ENCODE measurements around the gene ATP2C2.

ATP2C2 gene

DNA sequence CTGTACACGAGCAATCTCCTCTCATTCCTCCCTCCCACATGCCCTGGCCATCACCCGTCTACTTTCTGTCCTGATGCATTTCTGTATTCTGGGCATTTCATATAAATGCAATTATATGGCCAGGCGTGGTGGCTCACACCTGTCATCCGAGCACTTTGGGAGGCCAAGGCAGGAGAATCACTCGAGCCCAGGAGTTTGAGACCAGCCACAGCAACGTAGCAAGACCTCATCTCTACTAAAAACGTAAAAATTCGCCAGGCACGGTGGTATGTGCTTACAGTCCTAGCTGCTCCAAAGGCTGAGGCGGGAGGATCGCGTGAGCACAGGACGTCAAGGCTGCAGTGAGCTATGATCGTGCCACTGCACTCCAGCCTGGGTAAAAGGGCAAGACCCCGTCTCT lies 131.3 kb downstream of the ATP2C2 start:
- Histone ChIP-seq H3K9me3 (ENCODE audit: control insufficient read depth in 2 of 2, low read length in 2 of 2) (no peaks in the 10 kb centered on the region), H3K27me3 (ENCODE audit: control insufficient read depth in 1 of 2, insufficient read depth in 2 of 2, low read length in 2 of 2) (no peaks in the 10 kb centered on the region), H3K4me3 (ENCODE audit: low read length in 2 of 2) (no peak overlapping the region), H3K27ac (ENCODE audit: low read length) (no peak overlapping the region), H3K36me3 (ENCODE audit: control insufficient read depth in 2 of 2, insufficient read depth in 2 of 2, low read length in 2 of 2) (peaks cover 14 to 34% of the 10 kb centered on the region in 2 donors), H3K4me1 (ENCODE audit: control insufficient read depth, insufficient read depth, low read length) (peaks cover 8% of the 10 kb centered on the region), H3K9ac (ENCODE audit: low read length in 2 of 2) (no peak overlapping the region)

DNA sequence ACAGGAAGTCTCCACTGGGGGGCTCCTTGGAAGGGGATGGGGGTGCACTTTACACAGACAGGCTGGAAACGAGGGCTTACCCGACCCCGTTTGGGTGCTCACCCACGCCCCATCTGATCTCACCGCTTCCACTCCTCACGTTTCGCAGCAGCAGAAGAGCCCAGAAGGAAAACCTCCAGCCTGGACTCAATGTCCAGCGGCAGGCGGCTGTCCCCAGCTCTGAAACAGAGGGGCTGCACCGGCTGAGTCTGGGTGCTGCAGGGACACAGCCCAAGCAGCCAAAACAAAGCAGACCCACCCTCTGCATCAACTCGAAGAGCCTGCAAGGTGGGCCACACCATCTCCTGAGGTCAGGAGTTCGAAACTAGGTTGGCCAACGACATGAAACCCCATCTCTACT lies 132.2 kb downstream of the ATP2C2 start:
- Histone ChIP-seq H3K27me3 (ENCODE audit: control insufficient read depth in 1 of 2, insufficient read depth in 2 of 2, low read length in 2 of 2) (no peaks in the 10 kb centered on the region), H3K9ac (ENCODE audit: low read length in 2 of 2) (no peak overlapping the region), H3K4me3 (ENCODE audit: low read length in 2 of 2) (no peak overlapping the region), H3K36me3 (ENCODE audit: control insufficient read depth in 2 of 2, insufficient read depth in 2 of 2, low read length in 2 of 2) (peaks cover 10 to 29% of the 10 kb centered on the region in 2 donors), H3K4me1 (ENCODE audit: control insufficient read depth, insufficient read depth, low read length) (peaks cover 17% of the 10 kb centered on the region), H3K27ac (ENCODE audit: low read length) (no peak overlapping the region), H3K9me3 (ENCODE audit: control insufficient read depth in 2 of 2, low read length in 2 of 2) (no peaks in the 10 kb centered on the region)

DNA sequence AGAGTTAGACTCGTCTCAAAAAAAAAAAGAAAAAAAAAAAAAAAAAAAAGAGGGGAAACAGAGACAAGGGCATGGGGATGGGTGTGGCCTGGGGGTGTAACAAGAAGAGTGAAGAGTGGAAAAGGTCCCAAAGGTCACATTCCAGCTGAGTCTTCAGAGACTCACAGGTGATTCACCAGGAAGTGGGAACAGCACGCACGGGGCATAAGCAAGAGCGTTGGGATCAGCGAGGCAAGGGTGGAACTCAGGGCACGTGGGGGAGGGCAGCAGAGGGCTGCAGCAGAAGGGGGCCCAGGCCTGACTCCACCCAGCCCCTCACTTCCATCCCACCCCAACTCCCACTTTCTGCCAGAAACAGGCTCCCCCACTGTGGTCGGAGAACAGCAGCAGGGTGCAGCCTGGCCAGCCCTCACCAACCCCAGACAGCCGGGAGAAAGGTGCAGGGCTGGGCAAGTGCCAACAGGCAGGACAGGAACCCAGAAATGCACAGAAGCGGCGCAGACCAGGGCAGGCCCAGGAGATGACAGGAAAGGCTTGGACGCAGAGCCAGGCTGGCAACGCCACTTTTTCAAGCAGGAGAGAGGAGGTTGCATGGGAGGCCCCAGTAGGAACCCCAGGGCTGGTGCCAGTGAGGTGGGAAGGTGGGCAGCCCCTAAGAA lies 132.9 kb downstream of the ATP2C2 start:
- Histone ChIP-seq H3K36me3 (ENCODE audit: control insufficient read depth in 2 of 2, insufficient read depth in 2 of 2, low read length in 2 of 2) (peaks cover 9 to 23% of the 10 kb centered on the region in 2 donors), H3K4me3 (ENCODE audit: low read length in 2 of 2) (no peak overlapping the region), H3K27me3 (ENCODE audit: control insufficient read depth in 1 of 2, insufficient read depth in 2 of 2, low read length in 2 of 2) (no peaks in the 10 kb centered on the region), H3K27ac (ENCODE audit: low read length) (no peak overlapping the region), H3K9me3 (ENCODE audit: control insufficient read depth in 2 of 2, low read length in 2 of 2) (no peaks in the 10 kb centered on the region), H3K9ac (ENCODE audit: low read length in 2 of 2) (no peak overlapping the region), H3K4me1 (ENCODE audit: control insufficient read depth, insufficient read depth, low read length) (peaks cover 22% of the 10 kb centered on the region)

DNA sequence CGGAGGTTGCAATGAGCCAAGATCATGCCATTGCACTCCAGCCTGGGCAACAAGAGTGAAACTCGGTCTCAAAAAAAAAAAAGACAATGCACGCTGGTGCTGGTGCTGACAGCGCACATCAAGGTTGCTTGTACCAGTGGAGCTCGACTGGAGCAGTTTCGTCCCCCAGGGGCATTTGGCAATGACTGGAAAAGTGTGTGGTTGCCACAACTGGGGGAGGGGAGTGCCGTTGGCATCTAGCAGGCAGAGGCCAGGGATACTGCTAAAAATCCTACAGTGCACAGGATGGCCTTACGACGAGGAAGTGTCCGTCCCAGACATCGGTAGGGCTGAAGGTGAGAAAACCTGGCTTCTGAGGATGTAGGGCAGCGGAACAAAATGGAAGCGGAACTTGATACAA lies 133.7 kb downstream of the ATP2C2 start:
- Histone ChIP-seq H3K27me3 (ENCODE audit: control insufficient read depth in 1 of 2, insufficient read depth in 2 of 2, low read length in 2 of 2) (no peaks in the 10 kb centered on the region), H3K4me3 (ENCODE audit: low read length in 2 of 2) (no peak overlapping the region), H3K9ac (ENCODE audit: low read length in 2 of 2) (no peak overlapping the region), H3K27ac (ENCODE audit: low read length) (no peak overlapping the region), H3K4me1 (ENCODE audit: control insufficient read depth, insufficient read depth, low read length) (peaks cover 22% of the 10 kb centered on the region), H3K36me3 (ENCODE audit: control insufficient read depth in 2 of 2, insufficient read depth in 2 of 2, low read length in 2 of 2) (peaks cover 7 to 17% of the 10 kb centered on the region in 2 donors), H3K9me3 (ENCODE audit: control insufficient read depth in 2 of 2, low read length in 2 of 2) (no peaks in the 10 kb centered on the region)

DNA sequence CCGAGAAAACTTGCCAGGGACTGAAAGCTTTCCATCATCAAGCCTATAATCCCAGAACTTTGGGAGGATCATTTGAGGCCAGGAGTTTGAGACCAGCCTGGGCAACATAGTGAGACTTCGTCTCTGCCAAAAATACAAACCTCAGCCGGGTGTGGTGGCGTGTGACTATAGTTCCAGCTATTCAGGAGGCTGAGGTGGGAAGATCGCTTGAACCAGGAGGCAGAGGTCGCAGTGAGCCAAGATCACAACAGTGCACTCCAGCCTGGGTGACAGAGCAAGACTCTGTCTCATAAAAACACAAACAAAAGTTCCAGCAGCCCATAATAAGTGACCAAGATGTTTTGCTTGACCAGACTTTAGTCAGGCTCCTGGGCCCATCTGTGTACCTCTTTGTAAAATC lies 134.2 kb downstream of the ATP2C2 start:
- H3K4me1 ChIP-seq (ENCODE audit: control insufficient read depth, insufficient read depth, low read length), result peaks cover 22% of the 10 kb centered on the region
- H3K27me3 ChIP-seq (ENCODE audit: control insufficient read depth in 1 of 2, insufficient read depth in 2 of 2, low read length in 2 of 2), result no peaks in the 10 kb centered on the region

DNA sequence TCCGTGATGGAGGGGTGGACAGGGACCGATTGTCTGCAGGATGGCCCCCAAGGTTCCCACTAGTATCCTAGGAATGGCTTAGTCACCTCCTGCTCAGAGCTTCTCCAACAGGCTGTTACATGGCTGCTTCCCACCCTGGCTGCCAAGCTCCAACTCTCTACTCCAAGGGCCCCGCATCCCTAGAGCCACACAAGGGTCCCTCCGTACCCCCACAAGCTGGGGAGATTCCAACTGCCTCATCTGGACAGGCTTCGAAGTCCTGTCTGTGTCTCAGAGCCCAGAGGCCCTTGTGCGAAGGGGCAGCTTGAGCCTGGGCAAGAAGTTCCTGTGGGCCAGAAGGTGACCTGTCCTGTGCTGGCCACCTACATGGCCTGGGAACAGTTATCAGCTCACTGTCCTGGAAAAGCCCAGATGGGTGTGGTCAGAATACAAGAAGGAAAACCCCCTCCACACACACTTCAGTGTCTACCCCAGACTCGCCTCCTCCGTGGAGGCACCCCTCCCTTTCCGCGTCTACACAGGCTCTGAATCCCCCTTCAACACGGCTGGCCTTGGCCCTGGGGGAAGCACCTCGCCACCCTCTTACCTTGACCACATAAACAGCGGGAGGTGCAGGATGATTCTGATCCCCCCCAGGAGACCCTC lies 135.5 kb downstream of the ATP2C2 start:
- peak overlapping the region; percentile 92 to 94 for H3K4me3 ChIP-seq (ENCODE audit: low read length in 2 of 2)
- H3K27me3 ChIP-seq (ENCODE audit: control insufficient read depth in 1 of 2, insufficient read depth in 2 of 2, low read length in 2 of 2), result no peaks in the 10 kb centered on the region
- H3K27ac ChIP-seq (ENCODE audit: low read length), result no peak overlapping the region
- H3K9me3 ChIP-seq (ENCODE audit: control insufficient read depth in 2 of 2, low read length in 2 of 2), result no peaks in the 10 kb centered on the region
- H3K36me3 ChIP-seq (ENCODE audit: control insufficient read depth in 2 of 2, insufficient read depth in 2 of 2, low read length in 2 of 2), result peaks cover 0 to 7% of the 10 kb centered on the region in 2 donors
- H3K9ac ChIP-seq (ENCODE audit: low read length in 2 of 2), result peak overlapping the region; percentile 76 to 84
- H3K4me1 ChIP-seq (ENCODE audit: control insufficient read depth, insufficient read depth, low read length), result peaks cover 22% of the 10 kb centered on the region

More for the DNA sequence above, 134.2 kb downstream of the ATP2C2 start:
- H3K36me3 ChIP-seq (ENCODE audit: control insufficient read depth in 2 of 2, insufficient read depth in 2 of 2, low read length in 2 of 2), result peaks cover 2 to 12% of the 10 kb centered on the region in 2 donors
- H3K27ac ChIP-seq (ENCODE audit: low read length), result no peak overlapping the region
- H3K4me3 ChIP-seq (ENCODE audit: low read length in 2 of 2), result no peak overlapping the region
- H3K9ac ChIP-seq (ENCODE audit: low read length in 2 of 2), result no peak overlapping the region
- H3K9me3 ChIP-seq (ENCODE audit: control insufficient read depth in 2 of 2, low read length in 2 of 2), result no peaks in the 10 kb centered on the region

DNA sequence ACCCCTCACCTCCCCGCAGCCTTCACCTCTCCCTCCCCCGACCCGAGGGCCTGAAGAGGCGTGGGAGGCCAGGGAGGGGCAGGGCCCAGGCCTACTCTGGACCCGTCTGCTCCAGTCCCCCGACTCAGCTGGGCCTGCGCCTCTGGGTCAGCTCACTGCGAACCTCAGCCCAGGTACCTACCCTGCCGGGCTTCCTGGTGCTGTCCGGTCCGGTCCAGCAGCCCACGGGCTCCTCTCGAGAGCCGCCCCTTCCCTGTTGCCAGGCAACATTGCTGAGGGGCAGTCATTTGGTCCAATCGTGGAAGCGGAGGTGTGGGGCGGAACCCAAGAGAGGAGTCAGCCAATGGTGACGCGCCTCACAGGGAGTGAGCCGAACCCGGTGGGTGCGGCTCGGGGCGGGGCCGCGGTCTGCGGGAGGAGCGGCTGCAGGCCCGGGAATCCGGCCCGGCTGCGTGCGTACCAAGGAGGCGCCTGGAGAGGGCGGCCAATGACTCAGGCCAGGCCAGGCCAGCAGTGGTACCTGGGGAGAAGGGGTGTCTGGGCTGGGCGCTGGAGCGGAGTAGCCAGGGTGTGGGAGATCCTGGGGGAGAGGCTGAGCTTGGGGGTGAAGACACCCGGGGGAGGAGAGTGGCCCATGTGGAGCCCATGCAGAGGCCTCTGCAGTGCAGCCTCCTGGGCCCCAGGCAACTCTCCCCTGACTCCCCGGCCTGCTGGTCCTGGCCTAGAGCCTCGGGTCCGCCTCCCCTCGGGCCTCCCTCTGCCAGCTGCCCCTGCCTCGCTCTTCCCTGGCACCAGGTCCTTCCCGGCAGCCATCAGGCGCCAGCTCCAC lies 136.3 kb downstream of the ATP2C2 start, which contains the start of gene MEAK7:
TSS of gene MEAK7 (minus strand) at position 240 of the 829 bp plus-strand sequence. CDS start 6,573 bp downstream, outside the sequence.
- H3K36me3 ChIP-seq (ENCODE audit: control insufficient read depth in 2 of 2, insufficient read depth in 2 of 2, low read length in 2 of 2), result peaks cover 0 to 7% of the 10 kb centered on the region in 2 donors
- no peaks in the 10 kb centered on the region for H3K27me3 ChIP-seq (ENCODE audit: control insufficient read depth in 1 of 2, insufficient read depth in 2 of 2, low read length in 2 of 2)
- peak within 1 kb of the TSS; percentile 82 to 84 for H3K9ac ChIP-seq (ENCODE audit: low read length in 2 of 2)
- peak within 1 kb of the TSS; percentile 75 for H3K27ac ChIP-seq (ENCODE audit: low read length)
- peaks cover 22% of the 10 kb centered on the region for H3K4me1 ChIP-seq (ENCODE audit: control insufficient read depth, insufficient read depth, low read length)
- H3K4me3 ChIP-seq (ENCODE audit: low read length in 2 of 2), result peak within 1 kb of the TSS; percentile 92 to 94
- no peaks in the 10 kb centered on the region for H3K9me3 ChIP-seq (ENCODE audit: control insufficient read depth in 2 of 2, low read length in 2 of 2)

DNA sequence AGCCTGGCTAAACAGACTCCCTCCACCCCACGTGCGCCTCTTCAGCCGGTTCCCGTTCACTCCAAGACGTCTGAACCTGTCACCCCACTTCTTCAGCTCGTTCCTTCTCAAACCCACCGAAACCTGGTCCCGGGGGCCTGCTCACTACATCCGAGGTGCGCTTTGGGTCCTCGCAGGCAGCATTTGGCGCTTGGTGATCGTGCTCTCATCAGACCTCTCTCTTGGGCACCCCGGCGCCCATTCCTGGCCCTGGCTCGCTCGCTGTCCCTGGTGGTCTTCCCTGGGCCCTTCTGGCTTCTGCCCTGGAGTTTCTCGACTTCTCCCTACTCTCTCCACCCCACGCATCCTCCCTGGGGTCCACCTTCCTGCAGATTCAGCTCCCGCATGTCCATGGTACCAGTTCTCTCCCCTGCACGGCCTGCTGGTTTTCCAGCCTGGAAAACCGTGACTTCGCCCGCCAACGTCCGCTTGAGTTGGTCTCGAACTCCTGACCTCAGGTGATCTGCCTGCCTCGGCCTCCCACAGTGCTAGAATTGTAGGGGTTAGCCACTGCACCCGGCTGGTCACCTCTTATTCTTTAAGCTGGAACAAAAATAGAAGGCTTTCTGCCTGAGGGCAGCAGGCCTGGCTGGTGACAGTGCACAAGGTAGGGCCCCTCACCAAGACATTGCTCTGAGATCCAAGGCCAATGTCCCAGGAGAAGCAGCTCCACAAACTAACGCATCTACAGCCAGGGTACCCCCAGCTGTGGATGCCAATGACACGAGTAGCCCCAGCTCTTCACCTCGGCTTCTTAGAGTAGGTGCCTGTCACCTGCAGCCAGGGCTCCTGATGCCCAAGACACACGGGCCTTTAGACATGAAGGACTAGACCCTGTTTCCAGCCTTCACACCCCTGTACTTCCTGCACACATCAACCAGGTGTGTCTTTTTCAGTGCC lies 137.2 kb downstream of the ATP2C2 start:
- H3K36me3 ChIP-seq (ENCODE audit: control insufficient read depth in 2 of 2, insufficient read depth in 2 of 2, low read length in 2 of 2), result peaks cover 0 to 4% of the 10 kb centered on the region in 2 donors
- peak overlapping the region; percentile 75 for H3K27ac ChIP-seq (ENCODE audit: low read length)
- H3K4me1 ChIP-seq (ENCODE audit: control insufficient read depth, insufficient read depth, low read length), result peaks cover 22% of the 10 kb centered on the region
- H3K9me3 ChIP-seq (ENCODE audit: control insufficient read depth in 2 of 2, low read length in 2 of 2), result no peaks in the 10 kb centered on the region
- H3K4me3 ChIP-seq (ENCODE audit: low read length in 2 of 2), result peak overlapping the region; percentile 92 to 94
- no peaks in the 10 kb centered on the region for H3K27me3 ChIP-seq (ENCODE audit: control insufficient read depth in 1 of 2, insufficient read depth in 2 of 2, low read length in 2 of 2)
- H3K9ac ChIP-seq (ENCODE audit: low read length in 2 of 2), result peak overlapping the region; percentile 82 to 84

DNA sequence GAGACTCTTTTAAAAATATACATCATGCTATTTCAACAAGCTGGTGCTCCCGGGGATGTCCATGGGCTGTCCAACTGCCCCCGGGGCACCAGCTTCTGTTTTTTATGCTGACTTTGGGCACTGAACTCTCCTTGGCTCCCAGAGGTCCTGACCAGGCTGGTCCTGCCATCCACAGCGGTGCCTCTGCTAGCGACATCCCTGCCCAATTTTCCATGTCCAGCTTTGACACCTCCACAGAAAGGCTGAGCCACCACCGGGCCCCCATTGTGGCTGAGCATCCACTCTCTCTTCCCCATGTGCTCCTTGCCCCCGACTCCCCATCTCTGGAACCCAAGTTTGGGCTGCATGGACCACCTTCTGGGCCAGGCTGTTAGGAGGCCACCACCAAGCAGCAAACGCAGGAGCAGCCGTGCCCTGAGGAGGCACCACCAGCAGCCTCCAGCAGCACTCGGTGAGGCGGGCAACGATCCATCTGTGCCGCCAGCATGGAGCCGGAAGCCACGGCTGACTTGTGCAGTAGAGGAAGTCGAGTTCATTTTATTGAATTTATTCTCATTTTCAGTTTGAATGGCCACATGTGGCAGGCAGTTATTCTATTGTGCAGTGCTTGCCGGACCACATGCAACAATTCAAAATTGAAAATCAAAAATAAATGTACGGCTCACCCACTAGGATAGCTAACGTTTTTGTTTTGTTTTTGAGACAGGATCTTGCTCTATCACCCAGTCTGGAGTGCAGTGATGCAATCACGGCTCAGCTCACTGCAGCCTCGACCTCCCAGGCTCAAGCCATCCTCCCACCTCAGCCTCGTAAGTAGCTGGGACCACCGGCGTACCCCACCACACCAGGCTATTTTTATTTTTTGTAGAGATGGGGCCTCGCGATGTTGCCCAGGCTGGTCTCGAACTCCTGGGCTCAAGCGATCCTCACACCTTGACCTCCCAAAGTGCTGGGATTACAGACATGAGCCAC lies 139.0 kb downstream of the ATP2C2 start:
- H3K9ac ChIP-seq (ENCODE audit: low read length in 2 of 2), result no peak overlapping the region
- H3K4me1 ChIP-seq (ENCODE audit: control insufficient read depth, insufficient read depth, low read length), result peaks cover 26% of the 10 kb centered on the region
- no peaks in the 10 kb centered on the region for H3K9me3 ChIP-seq (ENCODE audit: control insufficient read depth in 2 of 2, low read length in 2 of 2)
- no peaks in the 10 kb centered on the region for H3K27me3 ChIP-seq (ENCODE audit: control insufficient read depth in 1 of 2, insufficient read depth in 2 of 2, low read length in 2 of 2)
- no peak overlapping the region for H3K27ac ChIP-seq (ENCODE audit: low read length)
- H3K4me3 ChIP-seq (ENCODE audit: low read length in 2 of 2), result no peak overlapping the region
- H3K36me3 ChIP-seq (ENCODE audit: control insufficient read depth in 2 of 2, insufficient read depth in 2 of 2, low read length in 2 of 2), result no peaks in the 10 kb centered on the region
